ENCODE data around the gene LIN7A.
"Not testable (repeated sequence)": the region's sequence is repeated elsewhere in the genome, so short reads cannot be mapped to it uniquely, and the experiment has no call there.

LIN7A gene

GRCh38 chr12:80807640-80808288 is 130.0 kb downstream of the LIN7A start:
- no peak for DNase-seq (ENCODE audit: low read depth in 2 of 2)

- DNase-seq (ENCODE audit: low read depth in 2 of 2) = no peak
Observed at GRCh38 chr12:80805106-80805505, 132.6 kb downstream of the LIN7A start.

DNA sequence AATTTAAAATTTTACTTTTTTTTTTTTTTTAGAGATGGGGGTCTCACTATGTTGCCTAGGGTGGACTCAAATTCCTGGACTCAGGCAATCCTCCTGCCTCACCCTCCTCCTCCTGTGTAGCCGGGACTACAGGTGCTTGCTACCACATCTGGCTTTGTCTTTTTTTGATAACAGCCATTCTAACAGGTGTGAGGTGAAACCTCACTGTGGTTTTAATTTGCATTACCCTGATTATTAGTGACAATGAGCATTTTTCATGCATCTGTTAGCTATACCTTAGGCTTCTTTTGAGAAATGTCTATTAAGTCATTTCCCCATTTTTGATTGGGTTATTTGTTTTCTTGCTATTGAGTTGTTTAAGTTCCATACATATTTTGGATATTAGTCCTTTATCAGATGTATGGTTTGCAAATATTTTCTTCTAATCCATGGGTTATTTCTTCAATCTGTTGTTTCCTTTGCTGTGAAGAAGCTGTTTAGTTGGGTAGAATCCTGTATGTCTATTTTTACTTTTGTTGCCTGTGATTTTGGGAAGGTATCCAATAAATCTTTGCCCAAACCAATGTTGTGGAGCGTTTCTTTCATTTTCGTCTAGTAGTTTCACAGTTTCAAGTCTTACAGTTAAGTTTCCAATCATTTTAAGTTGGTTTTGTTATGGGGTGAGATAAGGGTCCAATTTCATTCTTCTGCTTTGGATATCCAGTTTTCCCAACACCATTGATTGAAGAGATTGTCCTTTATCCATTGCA is 134.9 kb downstream of the LIN7A start:
- DNase-seq (ENCODE audit: low read depth in 2 of 2) = no peak

DNA sequence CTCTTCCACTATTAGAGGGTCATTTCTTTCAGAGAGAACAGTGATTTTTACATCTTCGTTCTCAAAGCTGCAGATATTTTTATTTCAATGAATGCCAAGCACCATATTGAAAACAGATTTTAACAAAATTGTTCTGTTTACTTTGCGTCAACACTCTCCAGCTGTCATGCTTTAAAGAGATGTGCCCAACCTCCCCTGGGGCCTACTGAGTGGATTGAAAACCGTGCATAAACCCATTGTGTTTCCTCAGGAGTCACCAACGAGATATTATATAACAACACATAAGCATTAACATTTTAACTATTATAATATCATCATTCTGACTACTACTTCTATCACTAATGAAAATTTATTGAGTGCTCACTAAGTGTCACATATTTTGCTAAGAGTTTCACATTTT is 139.5 kb downstream of the LIN7A start:
- no peak for DNase-seq (ENCODE audit: low read depth in 2 of 2)

DNA sequence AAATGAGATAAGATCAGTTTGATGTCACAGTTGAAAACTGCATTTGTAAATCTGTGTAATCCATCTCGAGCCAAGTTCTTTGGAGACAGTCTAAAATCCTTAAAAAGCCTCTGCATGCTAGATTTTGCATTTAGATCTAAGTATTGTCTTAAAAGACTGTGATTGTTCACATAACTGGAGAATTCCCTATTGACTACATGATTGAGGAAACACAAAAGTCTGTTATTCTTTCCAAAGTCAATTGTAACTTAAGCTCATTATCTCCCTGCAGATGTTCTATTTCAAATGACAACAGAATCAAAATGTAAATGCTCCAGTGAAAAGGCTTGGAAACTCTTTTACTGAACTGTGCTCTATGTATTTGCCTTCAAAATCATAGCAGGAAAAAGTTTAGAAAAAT is 143.2 kb downstream of the LIN7A start:
- no peak for DNase-seq (ENCODE audit: low read depth in 2 of 2)

GRCh38 chr12:80792861-80793260 is 144.9 kb downstream of the LIN7A start:
- DNase-seq (ENCODE audit: low read depth in 2 of 2) = no peak

DNA sequence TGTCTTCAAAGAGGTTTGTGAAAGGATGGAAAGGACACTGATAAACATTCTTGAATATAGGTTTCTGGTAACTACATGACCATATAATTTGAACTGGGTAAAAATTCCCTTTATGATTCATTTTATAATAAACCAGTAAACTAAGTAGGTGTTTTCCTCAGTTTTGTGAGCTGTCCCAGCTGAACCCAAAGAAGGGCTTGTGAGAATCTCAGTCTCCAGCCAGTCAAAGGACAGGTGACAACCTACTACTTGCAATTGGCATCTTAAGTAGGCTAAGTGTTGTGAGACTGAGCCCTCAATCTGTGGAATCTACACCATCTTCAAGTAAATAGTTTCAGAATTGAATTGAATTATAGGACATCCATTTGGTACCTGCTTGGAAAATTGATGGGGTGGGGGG is 145.9 kb downstream of the LIN7A start:
- DNase-seq (ENCODE audit: low read depth in 2 of 2) = no peak

DNA sequence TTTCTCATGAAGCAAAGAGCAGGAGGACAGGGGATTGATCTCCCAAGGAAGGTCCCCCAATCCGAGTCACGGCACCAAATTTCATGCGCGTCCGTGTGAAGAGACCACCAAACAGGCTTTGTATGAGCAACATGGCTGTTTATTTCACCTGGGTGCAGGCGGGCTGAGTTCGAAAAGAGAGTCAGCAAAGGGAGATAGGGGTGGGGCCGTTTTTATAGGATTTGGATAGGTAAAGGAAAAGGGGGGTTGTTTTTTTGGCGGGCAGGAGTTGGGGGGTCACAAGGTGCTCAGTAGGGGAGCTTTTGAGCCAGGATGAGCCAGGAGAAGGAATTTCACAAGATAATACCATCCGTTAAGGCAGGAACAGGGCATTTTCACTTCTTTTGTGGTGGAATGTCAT is 149.3 kb downstream of the LIN7A start:
- DNase-seq (ENCODE audit: low read depth in 2 of 2) = not testable (repeated sequence)

DNA sequence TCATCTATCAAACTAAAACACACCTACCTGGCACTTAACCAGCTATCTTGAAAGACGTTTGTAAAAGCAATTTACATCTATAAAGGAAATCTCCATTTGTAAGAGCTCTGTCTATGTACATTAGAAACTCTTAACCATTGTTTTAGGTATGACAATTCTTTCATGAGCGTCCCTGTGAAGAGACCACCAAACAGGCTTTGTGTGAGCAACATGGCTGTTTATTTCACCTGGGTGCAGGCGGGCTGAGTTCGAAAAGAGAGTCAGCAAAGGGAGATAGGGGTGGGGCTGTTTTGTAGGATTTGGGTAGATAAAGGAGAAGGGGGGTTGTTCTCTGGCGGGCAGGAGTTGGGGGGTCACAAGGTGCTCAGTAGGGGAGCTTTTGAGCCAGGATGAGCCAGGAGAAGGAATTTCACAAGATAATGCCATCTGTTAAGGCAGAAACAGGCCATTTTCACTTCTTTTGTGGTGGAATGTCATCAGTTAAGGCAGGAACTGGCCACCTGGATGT is 154.7 kb downstream of the LIN7A start:
- DNase-seq (ENCODE audit: low read depth in 2 of 2) = not testable (repeated sequence)

DNA sequence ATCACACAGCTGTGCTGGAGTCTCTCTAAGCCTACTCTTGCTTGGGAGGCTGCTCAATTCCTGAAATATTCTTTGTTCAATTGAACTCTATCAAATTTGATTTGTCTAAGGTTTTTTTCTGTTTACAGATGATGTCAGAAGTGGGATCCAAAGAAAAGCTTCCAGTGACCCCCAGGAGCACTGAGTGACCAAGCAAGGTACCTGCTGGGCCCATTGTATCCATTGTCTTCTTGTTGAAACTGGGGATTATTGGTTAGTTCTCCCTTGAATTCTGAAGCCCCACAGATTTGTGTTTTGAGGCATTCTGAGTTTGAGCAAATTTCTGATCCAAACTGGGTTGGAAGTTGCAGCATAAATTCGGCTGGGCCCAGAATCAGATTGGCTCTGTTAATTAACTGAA is 156.4 kb downstream of the LIN7A start:
- DNase-seq (ENCODE audit: low read depth in 2 of 2) = no peak

DNA sequence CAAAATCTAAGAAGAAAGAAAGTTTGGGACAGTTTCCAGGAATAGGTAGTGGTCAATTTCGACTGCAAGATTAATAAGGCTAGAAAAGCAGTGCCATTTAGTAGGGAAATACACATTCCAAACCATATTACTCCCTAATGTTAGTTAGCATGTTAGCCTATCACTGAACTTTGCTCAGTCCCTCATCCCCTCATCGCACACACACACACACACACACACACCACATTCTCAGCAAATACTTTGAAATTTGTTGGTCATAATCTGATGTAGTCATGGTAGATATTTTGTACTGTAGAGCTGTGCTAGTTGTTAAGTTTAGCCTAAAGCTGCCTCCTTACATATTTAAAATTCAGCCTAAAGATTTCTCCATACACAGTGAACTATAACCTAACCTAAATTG is 157.0 kb downstream of the LIN7A start:
- DNase-seq (ENCODE audit: low read depth in 2 of 2) = no peak

- DNase-seq (ENCODE audit: low read depth in 2 of 2) = no peak
Observed at GRCh38 chr12:80778005-80778541, 159.7 kb downstream of the LIN7A start.

GRCh38 chr12:80777587-80777986 is 160.1 kb downstream of the LIN7A start:
- no peak for DNase-seq (ENCODE audit: low read depth in 2 of 2)

DNA sequence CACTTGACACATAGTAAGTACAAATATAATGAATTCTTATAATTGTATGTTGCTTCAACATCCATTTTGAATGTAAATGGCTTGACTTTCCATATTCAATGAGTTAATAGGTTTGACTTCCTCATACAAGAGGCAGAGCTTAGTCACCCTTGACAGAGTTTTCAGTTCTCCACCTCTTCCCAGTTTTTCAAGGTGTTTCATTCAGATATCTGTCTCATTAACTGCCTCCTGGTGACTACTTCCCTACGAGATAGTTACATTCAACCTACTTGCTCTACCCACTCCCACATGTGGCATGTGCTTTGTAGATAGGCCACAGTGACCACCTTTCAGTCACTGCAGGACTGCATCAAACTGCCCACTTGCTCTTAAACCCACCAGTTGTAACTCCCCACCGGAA is 161.0 kb downstream of the LIN7A start:
- DNase-seq (ENCODE audit: low read depth in 2 of 2) = no peak

- DNase-seq (ENCODE audit: low read depth in 2 of 2) = no peak
Observed at GRCh38 chr12:80770958-80771357, 166.8 kb downstream of the LIN7A start.

GRCh38 chr12:80769553-80770140 is 168.1 kb downstream of the LIN7A start:
- DNase-seq (ENCODE audit: low read depth in 2 of 2) = no peak

DNA sequence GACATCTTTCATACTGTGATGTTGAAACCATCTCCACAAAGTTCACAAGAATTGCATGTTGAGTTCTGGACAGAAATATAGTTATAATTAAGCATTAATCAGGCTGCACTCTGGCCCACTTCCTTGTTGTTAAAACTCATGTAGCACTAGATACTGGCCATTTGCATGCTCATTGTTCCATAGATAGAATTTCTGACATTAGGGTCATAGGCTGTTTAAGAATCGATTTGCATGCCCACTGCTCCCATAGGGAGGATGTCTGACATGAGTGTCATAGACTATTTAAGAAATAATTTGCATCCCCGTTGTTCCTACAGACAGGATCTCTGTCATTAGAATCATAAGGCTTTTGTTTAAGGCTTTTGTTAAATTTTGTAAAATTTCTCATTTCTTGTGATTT is 170.8 kb downstream of the LIN7A start:
- DNase-seq (ENCODE audit: low read depth in 2 of 2) = no peak

DNA sequence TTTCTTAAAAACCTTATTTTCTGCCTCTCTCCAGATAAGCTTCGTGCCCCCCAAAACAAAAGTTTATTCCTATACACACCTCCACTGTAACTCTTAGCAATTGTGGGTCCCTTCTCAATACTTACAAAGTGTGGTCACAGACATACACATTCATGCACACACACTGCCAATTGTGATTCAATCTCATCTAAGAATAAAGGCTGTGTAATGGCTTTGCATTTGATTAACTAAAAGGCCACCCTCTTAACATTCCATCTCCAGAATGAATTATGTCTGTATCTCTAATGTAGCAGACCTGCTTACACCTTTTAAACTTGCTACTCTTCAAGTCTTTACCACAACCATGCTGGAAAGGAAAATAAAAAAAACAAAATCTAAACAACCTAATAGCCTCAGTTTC is 171.5 kb downstream of the LIN7A start:
- DNase-seq (ENCODE audit: low read depth in 2 of 2) = no peak

DNA sequence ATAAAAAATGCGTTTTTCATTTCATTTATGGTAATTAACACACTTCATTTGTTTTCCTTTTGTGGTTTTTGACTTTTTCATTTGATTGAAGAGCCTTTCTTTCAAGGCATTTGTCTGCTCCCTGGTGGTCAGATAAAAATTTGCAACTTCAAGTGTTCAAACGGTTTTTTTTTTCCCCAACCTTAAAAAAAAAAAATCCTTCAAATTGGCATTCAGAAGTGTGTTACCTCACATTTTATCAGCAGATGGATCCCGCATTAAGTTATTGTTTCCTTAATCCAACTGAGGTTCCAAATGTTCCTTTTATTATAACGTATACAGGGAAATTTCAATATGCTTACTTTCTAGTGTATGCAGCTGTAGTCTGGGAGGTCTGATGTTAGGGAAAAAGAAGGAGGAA is 173.9 kb downstream of the LIN7A start:
- DNase-seq (ENCODE audit: low read depth in 2 of 2) = no peak

- no peak for DNase-seq (ENCODE audit: low read depth in 2 of 2)
Observed at GRCh38 chr12:80761838-80762237, 175.9 kb downstream of the LIN7A start.

GRCh38 chr12:80756875-80757274 is 180.9 kb downstream of the LIN7A start:
- DNase-seq (ENCODE audit: low read depth in 2 of 2) = no peak

DNA sequence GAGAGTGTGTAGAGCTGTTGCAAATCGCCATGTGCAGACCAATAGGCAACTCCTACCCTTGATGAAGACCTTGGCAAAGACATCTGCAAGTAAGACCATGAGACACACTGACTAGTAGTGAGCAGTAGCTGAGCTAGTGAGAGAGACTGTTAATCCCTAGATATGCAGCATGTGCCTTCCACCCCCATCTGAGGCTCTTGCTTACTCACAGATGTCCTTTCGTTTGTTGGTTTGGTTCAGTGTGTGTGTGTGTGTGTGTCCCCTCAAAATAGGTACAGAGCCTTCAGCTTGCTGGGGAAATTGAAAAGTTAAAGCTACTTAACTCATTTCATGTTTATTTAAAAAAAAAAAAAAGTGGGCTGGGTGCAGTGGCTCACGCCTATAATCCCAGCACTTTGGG is 183.5 kb downstream of the LIN7A start:
- DNase-seq (ENCODE audit: low read depth in 2 of 2) = no peak

DNA sequence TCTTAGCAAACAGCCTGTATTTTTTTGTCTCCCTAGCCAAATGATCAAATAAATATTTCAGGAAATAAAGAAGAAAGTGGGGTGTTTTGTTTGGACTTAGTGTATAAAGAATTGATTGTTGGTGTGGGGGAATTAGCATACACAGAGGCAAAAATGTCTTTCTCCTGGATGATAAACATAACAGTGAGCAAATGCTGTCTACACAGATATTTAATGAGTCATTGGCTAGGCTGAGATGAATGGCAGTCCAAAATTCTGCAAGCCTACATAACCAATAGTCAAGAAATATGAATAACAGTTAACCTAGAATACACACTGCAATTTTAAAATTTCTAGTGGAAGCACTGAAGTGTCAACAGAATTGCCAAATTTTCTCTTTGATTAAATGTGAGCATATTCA is 185.3 kb downstream of the LIN7A start:
- no peak for DNase-seq (ENCODE audit: low read depth in 2 of 2)
